Measurements from ENCODE around the gene MAPK1.
"Not testable (repeated sequence)": the region's sequence is repeated elsewhere in the genome, so short reads cannot be mapped to it uniquely, and the experiment has no call there.

The MAPK1 gene

DNA sequence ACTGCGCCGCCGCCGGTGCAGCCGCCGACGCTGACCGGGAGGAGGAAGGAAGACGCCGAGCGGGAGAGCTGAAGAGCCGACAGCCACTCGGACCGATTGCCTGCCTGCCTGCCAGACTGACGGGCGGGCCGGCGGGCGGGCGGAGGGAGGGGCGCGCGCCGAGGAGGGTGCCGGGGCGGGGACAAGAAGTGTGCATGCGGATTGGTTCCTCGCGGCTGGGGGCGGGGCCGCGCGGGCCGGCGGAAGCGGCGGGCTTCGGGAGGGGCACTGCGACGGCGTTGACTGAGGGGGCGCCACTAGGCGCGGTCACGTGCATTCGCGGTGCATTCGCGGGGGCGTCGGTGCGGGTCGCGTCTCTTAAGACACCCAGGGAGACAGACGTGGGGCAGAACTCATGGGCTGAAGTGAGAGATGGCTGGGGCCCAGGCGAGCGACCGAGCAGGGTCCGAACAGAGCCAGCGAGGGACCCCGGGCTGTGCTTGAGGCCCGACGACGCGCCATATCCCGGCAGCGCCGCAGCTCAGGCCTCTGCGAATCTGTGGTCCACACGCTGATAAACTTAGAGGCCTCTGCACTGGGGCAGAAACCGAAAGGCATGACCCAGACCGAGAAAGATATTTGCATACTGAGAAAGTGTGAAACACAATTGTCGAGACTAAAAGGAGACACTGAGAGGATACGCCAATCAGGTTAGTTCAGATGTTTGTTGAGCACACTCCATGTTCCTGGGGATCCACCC is at the start of gene MAPK1:
Gene MAPK1 (minus strand): TSS at position 118 of the 739 bp plus-strand sequence. CDS start 205 bp downstream, outside the sequence.
- peak; percentile 79 to 81 for DNase-seq

DNA sequence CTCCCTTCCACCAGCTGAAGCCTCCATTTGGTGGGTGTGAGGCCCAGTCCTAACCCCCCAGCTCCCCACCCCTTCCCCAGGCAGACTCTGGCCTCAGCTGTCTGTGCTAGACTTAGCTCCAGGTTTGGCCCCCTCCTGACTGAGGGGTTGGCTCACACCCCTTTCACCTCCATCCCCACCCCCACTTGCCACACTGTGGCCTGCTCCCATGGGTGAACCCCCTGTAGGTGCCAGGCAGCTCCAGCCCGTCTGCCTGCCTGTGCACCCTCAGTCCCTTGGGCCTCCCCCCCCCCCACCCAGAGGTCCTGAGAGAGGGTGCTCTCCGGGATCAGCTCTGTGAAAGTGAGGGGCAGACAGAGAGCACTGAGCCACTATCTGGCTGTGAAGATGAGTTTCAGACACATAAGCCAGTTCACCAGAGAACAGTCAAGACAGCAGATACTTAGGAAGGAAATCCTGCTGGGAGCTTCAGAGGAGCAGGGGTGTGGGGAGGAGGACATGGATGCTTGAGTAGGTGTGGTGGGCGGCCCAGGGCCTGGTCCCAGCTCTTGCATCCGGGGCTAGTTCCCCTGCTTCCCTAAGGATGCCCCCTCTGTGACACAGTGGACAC is 49.0 kb upstream of the MAPK1 start:
- no peak for DNase-seq

DNA sequence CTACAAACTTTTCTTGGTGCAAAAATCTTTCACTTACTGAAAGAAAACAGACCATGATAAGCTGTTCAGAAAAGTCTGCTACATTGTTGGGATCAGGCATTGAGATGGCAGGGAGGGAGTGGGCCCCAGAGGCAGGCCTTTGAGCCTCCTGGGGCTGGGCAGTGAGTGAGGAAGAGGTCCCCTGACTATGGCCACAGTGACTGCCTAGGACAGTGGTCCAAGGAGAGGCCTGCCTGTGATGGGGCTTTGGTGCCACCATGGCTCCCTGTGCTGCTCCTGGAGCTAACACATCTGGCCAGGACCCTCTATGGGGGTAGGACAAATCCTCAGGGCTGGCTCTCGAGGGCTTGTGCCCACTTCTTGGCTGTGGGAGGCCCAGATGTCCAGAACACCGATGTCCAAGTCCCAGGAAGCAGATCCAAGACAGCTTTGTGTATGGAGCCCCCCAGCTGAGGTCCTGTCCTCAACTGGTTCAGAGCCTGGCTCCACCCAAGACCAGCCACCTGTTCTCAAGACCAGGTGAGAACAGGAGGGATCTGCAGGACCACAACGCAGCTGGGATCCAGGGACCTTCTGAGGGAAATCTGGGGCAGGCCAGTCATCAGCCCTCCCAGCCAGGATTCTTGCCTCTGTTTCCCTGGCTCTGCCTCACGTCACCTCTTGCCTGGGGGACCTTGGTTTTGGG is 48.3 kb upstream of the MAPK1 start:
- no peak for DNase-seq

DNA sequence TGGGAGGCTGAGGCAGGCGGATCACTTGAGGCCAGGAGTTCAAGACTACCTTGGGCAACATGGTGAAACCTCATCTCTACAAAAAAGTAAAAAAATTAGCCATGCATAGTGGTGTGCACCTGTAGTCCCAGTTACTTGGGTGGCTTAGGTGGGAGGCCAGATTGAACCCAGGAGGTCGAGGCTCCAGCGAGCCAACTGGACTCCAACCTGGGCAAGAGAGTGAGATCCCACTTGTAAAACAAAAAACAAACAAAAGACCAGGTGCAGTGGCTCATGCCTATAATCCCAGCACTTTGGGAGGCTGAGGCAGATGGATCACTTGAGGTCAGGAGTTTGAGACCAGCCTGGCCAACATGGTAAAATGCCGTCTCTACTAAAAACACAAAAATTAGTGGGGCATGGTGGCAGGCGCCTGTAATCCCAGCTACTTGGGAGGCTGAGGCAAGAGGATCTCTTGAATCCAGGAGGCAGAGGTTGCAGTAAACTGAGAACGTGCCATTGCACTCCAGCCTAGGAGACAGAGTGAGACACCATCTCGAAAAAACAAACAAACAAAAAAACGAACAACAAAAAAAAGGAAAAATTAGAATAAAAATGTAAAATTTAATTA is 46.7 kb upstream of the MAPK1 start:
- DNase-seq, result not testable (repeated sequence)

DNA sequence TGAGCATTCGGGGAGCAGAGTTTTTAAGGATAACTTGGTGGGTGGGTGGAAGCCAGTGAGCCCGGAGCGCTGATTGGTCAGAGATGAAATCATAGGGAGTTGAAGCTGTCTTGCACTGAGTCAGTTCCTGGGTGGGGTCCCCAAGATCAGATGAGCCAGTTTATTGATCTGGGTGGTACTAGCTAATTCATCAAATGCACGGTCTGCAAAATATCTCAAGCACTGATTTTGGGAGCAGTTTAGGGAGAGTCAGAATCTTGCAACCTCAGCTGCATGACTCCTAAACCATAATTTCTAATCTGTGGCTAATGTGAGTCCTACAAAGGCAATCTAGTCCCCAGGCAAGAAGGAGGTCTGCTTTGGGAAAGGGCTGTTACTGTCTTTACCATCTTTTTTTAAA is 42.9 kb upstream of the MAPK1 start:
- not testable (repeated sequence) for DNase-seq

DNA sequence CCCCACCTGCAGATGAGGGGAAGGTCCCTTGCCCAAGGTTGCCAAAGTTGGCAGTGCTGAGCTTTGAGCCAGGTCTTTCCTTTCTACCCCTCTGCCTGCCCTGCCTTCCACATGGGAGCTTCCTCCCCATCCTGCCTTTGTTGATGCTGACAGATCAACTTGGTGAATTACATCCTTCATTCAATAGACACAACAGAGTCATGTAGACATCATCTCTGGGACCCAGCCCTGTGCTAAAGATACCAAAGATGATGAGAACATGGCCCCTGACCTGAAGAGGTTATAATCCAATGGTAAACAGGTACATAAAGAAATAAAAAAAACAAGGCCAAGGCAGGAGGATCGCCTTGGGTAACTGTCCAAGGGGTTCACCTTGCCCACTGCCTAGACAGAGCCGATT is 42.4 kb upstream of the MAPK1 start:
- DNase-seq, result no peak

DNA sequence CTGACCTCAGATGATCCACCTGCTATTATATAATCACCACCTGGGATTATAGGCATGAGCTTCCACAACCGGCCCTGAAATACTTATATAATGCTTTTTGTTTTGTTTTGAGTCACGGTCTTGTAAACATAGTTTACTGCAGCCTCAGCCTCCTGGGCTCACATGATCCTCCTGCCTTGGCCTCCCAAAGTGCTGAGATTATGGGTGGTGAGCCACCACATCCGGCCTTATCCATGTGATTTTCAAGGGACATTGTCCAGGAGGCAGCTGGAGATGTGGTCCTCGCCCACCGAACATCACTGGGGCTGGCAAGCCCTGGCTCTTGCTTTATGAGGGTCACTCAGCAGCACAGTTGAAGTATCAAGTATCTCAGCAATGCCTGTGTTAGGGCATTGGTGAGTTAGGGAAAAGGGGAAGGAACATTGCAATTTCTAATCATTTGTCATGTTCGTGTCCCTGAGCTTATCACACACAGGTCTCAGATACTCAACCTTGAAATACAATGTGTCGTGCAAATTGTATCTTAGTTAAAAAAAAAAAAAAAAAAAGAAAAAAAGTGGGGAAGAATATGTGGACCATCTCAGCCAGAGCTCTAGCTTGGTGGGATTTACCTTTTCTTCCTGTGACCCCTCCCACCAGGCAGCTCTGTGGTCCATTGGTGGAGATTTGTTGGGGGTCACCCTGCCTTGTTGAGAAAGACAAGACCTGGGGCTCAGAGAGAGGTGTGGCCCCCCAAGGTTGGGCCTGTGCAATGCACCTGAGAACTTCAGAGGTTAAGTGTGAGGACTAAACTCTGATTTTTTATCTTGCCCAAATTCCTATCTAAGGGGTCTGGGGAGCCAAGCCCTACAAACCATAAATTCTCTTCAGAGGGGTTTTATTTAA is 40.4 kb upstream of the MAPK1 start:
- DNase-seq, result no peak

DNA sequence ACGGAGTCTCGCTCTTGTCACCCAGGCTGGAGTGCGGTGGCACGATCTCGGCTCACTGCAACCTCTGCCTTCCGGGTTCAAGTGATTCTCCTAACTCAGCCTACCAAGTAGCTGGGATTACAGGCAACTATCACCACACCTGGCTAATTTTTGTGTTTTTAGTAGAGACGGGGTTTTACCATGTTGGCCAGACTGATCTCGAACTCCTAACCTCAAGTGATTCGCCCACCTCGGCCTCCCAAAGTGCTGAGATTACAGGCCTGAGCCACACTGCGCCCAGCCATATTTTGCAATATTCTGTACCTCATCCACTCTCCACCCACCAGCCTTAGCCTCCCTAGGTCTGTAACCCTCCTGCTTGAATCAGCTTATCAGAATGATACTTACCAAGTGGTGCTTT is 37.8 kb upstream of the MAPK1 start:
- DNase-seq, result not testable (repeated sequence)

DNA sequence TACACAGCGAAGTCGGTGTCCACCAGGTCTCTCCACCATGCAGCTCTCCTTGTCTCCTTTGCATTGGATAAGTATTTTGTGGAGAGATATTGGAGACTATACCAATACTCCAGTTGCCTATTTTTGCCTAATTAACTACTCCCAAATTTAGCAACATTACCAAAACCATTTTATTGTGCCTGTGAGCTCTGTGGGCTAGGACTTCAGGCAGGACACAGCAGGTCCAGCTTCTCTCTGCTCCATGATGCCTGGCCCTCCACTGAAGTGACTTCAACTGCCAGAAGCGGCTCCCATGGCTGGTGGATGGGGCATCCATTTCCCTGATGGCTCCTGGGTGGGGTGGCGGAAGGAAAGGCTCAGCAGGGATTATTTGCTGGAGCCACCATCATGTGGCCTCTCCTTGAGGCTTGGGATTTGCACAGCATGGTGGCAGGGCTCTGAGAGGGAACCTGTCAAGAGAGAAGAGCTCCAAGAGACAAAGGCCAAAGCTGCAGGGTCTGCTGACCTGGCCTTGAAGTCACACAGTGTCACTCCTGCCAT is 36.9 kb upstream of the MAPK1 start:
- no peak for DNase-seq

DNA sequence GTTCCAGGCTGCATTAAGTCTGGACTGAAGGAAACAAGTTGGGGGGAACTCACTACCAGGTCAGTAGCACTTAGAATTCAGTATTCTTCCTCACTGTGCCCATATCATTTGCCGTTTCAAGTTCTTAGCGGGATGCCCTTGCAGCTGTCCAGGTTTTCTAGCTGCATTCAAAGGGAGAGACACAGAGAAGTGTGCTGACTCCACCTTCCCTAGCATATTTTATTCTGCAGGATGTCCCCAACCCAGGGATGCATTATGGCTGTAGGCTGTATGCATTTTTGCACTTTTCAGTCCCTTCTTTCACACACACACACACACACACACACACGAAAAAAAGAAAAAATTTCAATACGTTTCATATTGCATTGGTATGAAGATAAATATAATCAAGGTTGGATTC is 35.8 kb upstream of the MAPK1 start:
- DNase-seq, result no peak

DNA sequence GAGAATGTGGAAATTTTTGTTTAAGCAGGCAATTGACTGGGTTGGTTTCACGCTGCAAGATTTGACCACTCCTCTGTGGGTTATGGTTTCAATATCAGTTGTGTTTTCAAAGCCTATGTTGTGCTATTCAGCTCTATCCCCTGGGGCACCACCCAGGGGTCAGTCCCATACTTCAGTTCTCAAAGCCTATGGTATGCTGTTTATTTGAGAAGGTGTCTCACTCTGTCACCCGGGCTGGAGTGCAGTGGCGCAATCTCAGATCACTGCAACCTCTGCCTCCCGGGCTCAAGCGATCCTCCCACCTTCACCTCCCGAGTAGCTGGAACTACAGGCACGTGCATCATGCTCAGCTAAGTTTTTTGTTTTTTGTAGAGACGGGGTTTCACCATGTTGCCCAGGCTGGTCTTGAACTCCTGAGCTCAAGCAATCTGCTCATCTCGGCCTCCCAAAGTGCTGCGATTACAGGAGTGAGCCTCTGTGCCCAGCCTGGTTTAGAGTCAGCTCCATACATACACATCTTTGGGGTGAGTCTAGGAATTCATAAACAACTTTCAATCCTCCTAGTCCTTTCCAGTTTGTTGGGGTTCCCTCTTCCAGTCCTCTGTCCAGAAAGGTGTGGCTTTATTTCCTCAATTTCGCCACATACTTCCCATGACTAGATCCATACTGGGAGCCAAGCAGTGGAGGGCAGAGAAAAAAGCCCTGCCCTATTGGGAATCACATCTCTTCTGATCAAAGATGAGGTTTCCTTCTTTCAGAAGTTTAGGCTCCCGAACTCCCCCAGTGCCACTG is 35.0 kb upstream of the MAPK1 start:
- DNase-seq, result no peak

DNA sequence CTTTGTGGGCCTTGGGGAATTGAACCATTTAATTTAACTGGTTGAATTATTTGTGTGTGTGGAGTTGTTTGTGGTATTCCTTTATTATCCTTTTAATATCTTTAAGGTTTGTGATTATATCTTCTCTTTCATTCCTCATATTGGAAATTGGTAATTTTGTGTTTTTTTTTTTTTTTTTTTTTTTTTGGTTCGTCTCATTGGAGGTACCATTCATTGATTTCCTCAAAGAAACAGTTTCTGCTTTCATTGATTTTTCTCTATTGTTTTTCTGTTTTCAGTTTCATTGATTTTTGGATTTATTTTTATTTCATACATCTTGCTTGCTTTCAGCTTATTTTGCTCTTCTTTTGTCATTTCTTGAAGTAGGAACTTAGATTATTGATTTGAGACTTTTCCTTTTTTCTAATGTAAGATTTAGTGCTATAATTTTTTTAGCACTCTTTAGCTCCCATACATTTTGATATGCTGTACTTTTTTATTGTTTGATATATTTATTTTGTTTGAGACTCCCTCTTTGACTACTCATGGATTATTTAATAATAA is 31.0 kb upstream of the MAPK1 start:
- DNase-seq, result no peak

DNA sequence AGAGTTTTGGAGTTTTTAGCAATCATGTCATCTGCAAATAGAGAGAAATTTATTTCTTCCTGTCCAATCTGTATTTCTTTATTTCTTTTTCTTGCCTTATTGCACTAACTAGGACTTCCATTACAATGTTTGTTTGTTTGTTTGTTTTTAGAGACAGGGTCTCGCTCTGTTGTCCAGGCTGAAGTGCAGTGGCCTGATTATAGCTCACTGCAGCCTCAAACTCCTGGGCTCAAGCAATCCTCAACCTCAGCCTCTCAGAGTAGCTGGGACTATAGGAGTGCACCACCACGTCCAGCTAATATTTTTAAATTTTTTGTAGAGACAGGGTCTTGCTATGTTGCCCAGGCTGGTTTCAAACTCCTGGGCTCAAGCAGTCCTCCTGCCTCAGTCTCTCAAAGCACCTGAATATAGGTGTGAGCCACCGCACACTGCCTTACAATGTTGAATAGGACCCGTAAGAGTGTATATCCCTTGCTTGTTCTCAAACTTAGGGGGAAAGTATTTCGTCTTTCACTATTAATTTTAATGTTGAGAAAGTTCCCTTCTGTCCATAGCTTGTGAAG is 29.6 kb upstream of the MAPK1 start:
- no peak for DNase-seq

DNA sequence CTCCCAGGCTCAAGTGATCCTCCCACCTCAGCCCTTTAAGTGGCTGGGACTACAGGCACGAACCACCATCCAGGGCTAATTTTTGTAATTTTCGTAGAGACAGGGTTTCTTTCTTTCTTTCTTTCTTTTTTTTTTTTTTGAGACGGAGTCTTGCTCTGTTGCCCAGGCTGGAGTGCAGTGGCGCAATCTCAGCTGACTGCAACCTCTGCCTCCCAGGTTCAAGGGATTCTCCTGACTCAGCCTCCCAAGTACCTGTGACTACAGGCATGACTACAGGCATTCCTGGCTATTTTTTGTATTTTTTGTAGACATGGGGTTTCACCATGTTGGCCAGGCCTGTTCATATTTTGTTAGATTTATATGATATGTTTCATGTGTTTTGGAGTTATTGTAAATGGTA is 28.8 kb upstream of the MAPK1 start:
- DNase-seq, result not testable (repeated sequence)

DNA sequence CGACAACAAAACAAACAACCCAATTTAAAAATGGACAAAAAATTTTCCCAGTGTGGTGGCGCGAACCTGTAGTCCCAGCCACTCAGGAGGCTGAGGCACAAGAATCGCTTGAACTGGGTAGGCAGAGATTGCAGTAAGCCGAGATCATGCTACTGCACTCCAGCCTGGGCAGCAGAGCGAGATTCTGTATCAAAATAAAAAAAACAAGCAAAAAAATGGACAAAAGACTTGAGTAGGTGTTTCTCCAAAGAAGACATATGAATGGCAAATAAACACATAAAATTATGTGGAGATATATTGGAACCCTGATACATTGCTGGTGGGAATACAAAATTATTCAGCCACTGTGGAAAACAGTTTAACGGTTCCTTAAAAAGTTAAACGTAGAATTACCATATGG is 27.4 kb upstream of the MAPK1 start:
- no peak for DNase-seq

DNA sequence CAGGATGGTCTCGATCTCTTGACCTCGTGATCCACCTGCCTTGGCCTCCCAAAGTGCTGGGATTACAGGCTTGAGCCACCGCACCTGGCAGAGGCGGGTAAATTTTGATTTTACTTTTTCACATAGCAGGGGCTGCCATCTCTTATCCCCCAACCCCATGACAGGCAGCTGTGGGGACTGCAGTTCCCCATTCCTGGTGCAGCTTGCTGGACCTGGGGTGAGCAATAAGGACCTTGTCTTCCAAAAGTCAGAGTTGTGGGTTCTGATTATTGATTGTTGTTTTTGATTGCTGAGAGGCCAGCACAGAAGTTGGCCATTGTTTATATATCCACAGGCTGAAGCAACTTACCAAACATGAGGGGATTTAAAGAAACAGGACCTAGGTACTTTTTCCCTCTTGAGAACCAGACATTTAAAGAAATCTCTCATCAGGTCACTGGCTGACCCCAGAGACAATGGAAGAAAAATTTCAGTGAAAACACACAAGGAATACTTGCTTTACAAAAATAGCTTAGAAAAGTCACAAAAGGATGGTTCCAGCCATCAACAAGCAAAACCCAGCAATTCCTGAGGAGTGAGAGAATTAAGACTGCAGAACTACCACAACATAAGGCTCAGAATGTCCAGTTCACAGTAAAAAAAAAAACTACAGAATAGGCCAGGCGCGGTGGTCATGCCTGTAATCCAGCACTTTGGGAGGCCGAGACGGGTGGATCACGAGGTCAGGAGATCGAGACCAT is 22.0 kb upstream of the MAPK1 start:
- DNase-seq, result no peak

DNA sequence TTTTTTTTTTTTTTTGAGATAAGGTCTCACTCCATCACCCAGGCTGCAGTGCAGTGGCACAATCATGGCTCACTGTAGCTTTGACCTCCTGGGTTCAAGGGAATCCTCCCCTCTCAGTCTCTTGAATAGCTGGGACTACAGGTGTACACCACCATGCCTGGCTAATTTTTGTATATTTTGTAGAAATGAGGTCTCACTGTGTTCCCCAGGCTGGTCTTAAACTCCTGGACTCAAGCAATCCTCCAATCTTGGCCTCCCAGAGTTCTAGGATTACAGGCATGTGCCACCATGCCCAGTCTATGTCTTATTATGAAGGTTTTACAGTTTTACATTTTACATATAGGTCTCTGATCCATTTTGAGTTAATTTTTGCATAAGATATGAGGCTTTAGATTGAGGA is 20.4 kb upstream of the MAPK1 start:
- DNase-seq, result no peak

DNA sequence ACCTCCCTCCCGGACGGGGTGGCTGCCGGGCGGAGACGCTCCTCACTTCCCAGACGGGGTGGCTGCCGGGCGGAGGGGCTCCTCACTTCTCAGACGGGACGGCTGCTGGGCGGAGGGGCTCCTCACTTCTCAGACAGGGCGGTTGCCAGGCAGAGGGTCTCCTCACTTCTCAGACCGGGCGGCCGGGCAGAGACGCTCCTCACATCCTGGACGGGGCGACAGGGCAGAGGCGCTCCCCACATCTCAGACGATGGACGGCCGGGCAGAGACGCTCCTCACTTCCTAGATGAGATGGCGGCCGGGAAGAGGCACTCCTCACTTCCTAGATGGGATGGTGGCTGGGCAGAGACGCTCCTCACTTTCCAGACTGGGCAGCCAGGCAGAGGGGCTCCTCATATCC is 16.5 kb upstream of the MAPK1 start:
- not testable (repeated sequence) for DNase-seq

DNA sequence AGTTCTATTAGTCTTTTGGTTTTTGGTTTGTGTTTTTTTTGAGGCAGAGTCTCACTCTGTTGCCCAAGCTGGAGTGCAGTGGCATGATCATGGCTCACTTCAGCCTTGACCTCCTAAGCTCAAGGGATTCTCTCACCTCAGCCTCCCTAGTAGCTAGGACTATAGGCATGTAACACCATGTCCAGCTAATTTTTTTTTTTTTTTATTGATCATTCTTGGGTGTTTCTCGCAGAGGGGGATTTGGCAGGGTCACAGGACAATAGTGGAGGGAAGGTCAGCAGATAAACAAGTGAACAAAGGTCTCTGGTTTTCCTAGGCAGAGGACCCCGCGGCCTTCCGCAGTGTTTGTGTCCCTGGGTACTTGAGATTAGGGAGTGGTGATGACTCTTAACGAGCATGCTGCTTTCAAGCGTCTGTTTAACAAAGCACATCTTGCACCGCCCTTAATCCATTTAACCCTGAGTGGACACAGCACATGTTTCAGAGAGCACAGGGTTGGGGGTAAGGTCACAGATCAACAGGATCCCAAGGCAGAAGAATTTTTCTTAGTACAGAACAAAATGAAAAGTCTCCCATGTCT is 15.4 kb upstream of the MAPK1 start:
- DNase-seq, result not testable (repeated sequence)
